DMS153 (cell line): ENCODE data around the gene CD70.
A peak's percentile ranks its signal among the peaks of the same experiment; 100 is the strongest.
"Not testable (repeated sequence)": the region's sequence is repeated elsewhere in the genome, so short reads cannot be mapped to it uniquely, and the experiment has no call there.

ENCODE experiments used
- DNase-seq: peaks from one replicate; lab custom pipeline; 2025; lab: John Stamatoyannopoulos, UW

The CD70 gene

GRCh38 chr19:6590827-6591319 lies at the start of gene CD70:
Gene CD70 (minus strand): TSS chr19:6591150. CDS start chr19:6591002, 148 bp downstream.
- no peak for DNase-seq

- not testable (repeated sequence) for DNase-seq
These were observed 49.4 kb upstream of the CD70 start for GRCh38 chr19:6640333-6640732.

- DNase-seq: no peak
These were observed 48.5 kb upstream of the CD70 start for GRCh38 chr19:6639439-6639838.

GRCh38 chr19:6633456-6633813 lies 42.5 kb upstream of the CD70 start:
- not testable (repeated sequence) for DNase-seq

GRCh38 chr19:6632747-6633455 lies 42.0 kb upstream of the CD70 start:
- DNase-seq: peak; percentile 40

- DNase-seq: peak; percentile 7
These were observed 41.2 kb upstream of the CD70 start for GRCh38 chr19:6632002-6632621.

GRCh38 chr19:6626764-6627163 lies 35.8 kb upstream of the CD70 start:
- no peak for DNase-seq

- DNase-seq: no peak
These were observed 26.4 kb upstream of the CD70 start for GRCh38 chr19:6617374-6617773.

- no peak for DNase-seq
These were observed 25.1 kb upstream of the CD70 start for GRCh38 chr19:6616011-6616410.

GRCh38 chr19:6613711-6614110 lies 22.8 kb upstream of the CD70 start:
- DNase-seq: no peak

- no peak for DNase-seq
These were observed 20.2 kb upstream of the CD70 start for GRCh38 chr19:6610934-6611852.

GRCh38 chr19:6608940-6609339 lies 18.0 kb upstream of the CD70 start:
- no peak for DNase-seq

GRCh38 chr19:6608146-6608545 lies 17.2 kb upstream of the CD70 start:
- not testable (repeated sequence) for DNase-seq

- DNase-seq: not testable (repeated sequence)
These were observed 15.5 kb upstream of the CD70 start for GRCh38 chr19:6606276-6607070.

- DNase-seq: no peak
These were observed 14.0 kb upstream of the CD70 start for GRCh38 chr19:6604906-6605305.

- DNase-seq: no peak
These were observed 11.8 kb upstream of the CD70 start for GRCh38 chr19:6602729-6603114.

GRCh38 chr19:6601537-6602052 lies 10.6 kb upstream of the CD70 start:
- not testable (repeated sequence) for DNase-seq

GRCh38 chr19:6600951-6601536 lies 10.1 kb upstream of the CD70 start:
- DNase-seq: not testable (repeated sequence)

- no peak for DNase-seq
These were observed 9.0 kb upstream of the CD70 start for GRCh38 chr19:6599866-6600454.

GRCh38 chr19:6598254-6598892 lies 7.4 kb upstream of the CD70 start:
- DNase-seq: not testable (repeated sequence)
